K562 (cell line): ENCODE measurements around the gene ELOVL5. TPM values are rescaled to one million over a fixed set of nuclear protein-coding genes. Genes with fewer than 3 reads are reported as not detected.

ENCODE experiments used
- ATAC-seq: fragments of 200-7000 bp; cut with Tn5 transposase; 3 replicates; pipeline ENCODE4 v1.9.1; 2020; ENCODE audit warnings: moderate library complexity
- BruUV-seq: library from RNA; stranded (reverse); fragments of 400-500 nt; replicated peaks from 2 replicates; lab custom pipeline; 2021; lab: Mats Ljungman, UMichigan
- CTCF ChIA-PET: fragments of 300-600 bp; formaldehyde crosslinking; extraction: SDS; loops from one replicate; lab custom pipeline; 2021; ENCODE audit warnings: low intra/inter-chr PET ratio; lab: Yijun Ruan, JAX
- POLR2A ChIA-PET: fragments of 300-600, 350-650 bp; sonication (Branson Sonifier 250); formaldehyde crosslinking; extraction: SDS; loops from one replicate; lab custom pipeline; 2021; ENCODE audit warnings: antibody characterized with exemption, inconsistent platforms; lab: Yijun Ruan, JAX
- DNase-seq, 4 experiments: peaks; one replicate each; pipeline versions ENCODE4 v3.0.0 to v3.0.0-alpha.2; 2011 to 2018; ENCODE audit warnings: low spot score in 3 of 4, mixed read lengths in 3 of 4; ENCODE audit errors: extremely low read depth in 1 of 4
- FAIRE-seq: peaks from 2 replicates; lab custom pipeline; 2011; peaks lifted over from hg19 to GRCh38; lab: Jason Lieb, UNC
- H2AFZ ChIP-seq: 2 replicates; pipeline ENCODE4 v1.6.0; 2011; ENCODE audit warnings: low read depth, low read length, control low read depth, inconsistent platforms
- H3K27ac ChIP-seq: fragments of 200-600 bp; 3 replicates; pipeline ENCODE4 v1.8.0; 2011; ENCODE audit warnings: low read depth, mild to moderate bottlenecking, control low read depth, inconsistent platforms, low read length, moderate library complexity, mixed read lengths; ENCODE audit errors: extremely low read depth
- H3K27me3 ChIP-seq, 2 experiments: fragments of 300-600 bp in 1 of 2; 2 replicates in 1 of 2; 3 replicates in 1 of 2; pipeline versions ENCODE4 v1.6.0 to v1.8.0; 2011; ENCODE audit warnings: inconsistent platforms in 2 of 2, low read length in 2 of 2, mild to moderate bottlenecking in 1 of 2, mixed read lengths in 1 of 2, moderate library complexity in 1 of 2; ENCODE audit not compliant: control insufficient read depth in 2 of 2, insufficient read depth in 2 of 2
- H3K36me3 ChIP-seq: fragments of 300-600 bp; 3 replicates; pipeline ENCODE4 v1.8.0; 2011; ENCODE audit warnings: mild to moderate bottlenecking, low read length, inconsistent platforms; ENCODE audit not compliant: control insufficient read depth, insufficient read depth
- H3K4me1 ChIP-seq, 2 experiments: fragments of 200-600 bp in 1 of 2; replicated peaks in 1 of 2; 2 replicates in 1 of 2; 3 replicates in 1 of 2; pipeline versions ENCODE4 v1.5.1 to v1.8.0; 2011; ENCODE audit warnings: inconsistent platforms in 2 of 2, low read length in 2 of 2, mild to moderate bottlenecking in 1 of 2, mixed read lengths in 1 of 2, moderate library complexity in 1 of 2; ENCODE audit not compliant: control insufficient read depth in 2 of 2, insufficient read depth in 2 of 2
- H3K4me2 ChIP-seq: 2 replicates; pipeline ENCODE4 v1.6.1; 2011; ENCODE audit warnings: low read length, control low read depth, inconsistent platforms, mixed read lengths; ENCODE audit not compliant: insufficient read depth
- H3K4me3 ChIP-seq: fragments of 200-600 bp; sonication (generic), shearing (Covaris generic); 2 replicates; pipeline ENCODE4 v1.5.1; 2016; ENCODE audit warnings: control low read depth, inconsistent platforms
- H3K79me2 ChIP-seq: fragments of 200-600 bp; 3 replicates; pipeline ENCODE4 v1.8.0; 2011; ENCODE audit warnings: low read length, inconsistent platforms; ENCODE audit not compliant: control insufficient read depth, insufficient read depth
- H3K9ac ChIP-seq, 2 experiments: 2 replicates each; pipeline versions ENCODE4 v1.6.0 to v1.6.1; 2011; ENCODE audit warnings: low read depth in 2 of 2, low read length in 2 of 2, control low read depth in 1 of 2, inconsistent platforms in 1 of 2, mild to moderate bottlenecking in 1 of 2, mixed read lengths in 1 of 2; ENCODE audit not compliant: insufficient read depth in 1 of 2
- H3K9me1 ChIP-seq: one replicate; pipeline ENCODE4 v1.6.0; 2011; ENCODE audit warnings: inconsistent platforms, mild to moderate bottlenecking, low read length, moderate library complexity; ENCODE audit not compliant: control insufficient read depth, insufficient read depth
- H3K9me3 ChIP-seq: replicated peaks from 2 replicates; pipeline ENCODE4 v1.5.1; 2011; ENCODE audit warnings: low read depth, low read length, inconsistent platforms; ENCODE audit not compliant: control insufficient read depth, insufficient read depth
- H4K20me1 ChIP-seq: replicated peaks from 2 replicates; pipeline ENCODE4 v1.6.1; 2011; ENCODE audit warnings: low read length, inconsistent platforms, mixed read lengths; ENCODE audit not compliant: control insufficient read depth, insufficient read depth
- ADNP ChIP-seq: fragments of 200-800 bp; sonication (Bioruptor generic); IDR thresholded peaks from 2 replicates; pipeline ENCODE4 v1.6.1; 2016; ENCODE audit warnings: missing genetic modification characterization, missing compliant biosample characterization
- CHD4 ChIP-seq: fragments of 200-600 bp; sonication (generic); IDR thresholded peaks from 3 replicates; pipeline ENCODE4 v1.6.1; 2012; ENCODE audit warnings: low read depth, mild to moderate bottlenecking, mixed read lengths, low read length, inconsistent platforms; ENCODE audit not compliant: insufficient read depth, insufficient replicate concordance, poor library complexity, severe bottlenecking
- ETS2 ChIP-seq: IDR thresholded peaks from 2 replicates; pipeline ENCODE4 v1.6.1; 2016; ENCODE audit warnings: borderline replicate concordance, missing genetic modification characterization, mild to moderate bottlenecking, moderate library complexity, missing compliant biosample characterization; ENCODE audit not compliant: poor library complexity, severe bottlenecking
- NFRKB ChIP-seq: fragments of 450-650 bp; IDR thresholded peaks from 2 replicates; pipeline ENCODE4 v1.6.1; 2016; ENCODE audit warnings: low read depth
- PPARD ChIP-seq: fragments of 250-450 bp; sonication (Bioruptor Pico); IDR thresholded peaks from 2 replicates; pipeline ENCODE4 v1.8.0; 2022; ENCODE audit warnings: inconsistent platforms, mild to moderate bottlenecking, moderate library complexity
- RBM34 ChIP-seq: fragments of 200-400 bp; formaldehyde crosslinking; IDR thresholded peaks from 2 replicates; pipeline ENCODE4 v1.6.1; 2018; ENCODE audit warnings: low read length, borderline replicate concordance; ENCODE audit not compliant: insufficient read depth
- SFPQ ChIP-seq: fragments of 200-400 bp; formaldehyde crosslinking; IDR thresholded peaks from 2 replicates; pipeline ENCODE4 v1.6.1; 2017; ENCODE audit warnings: mild to moderate bottlenecking, low read depth, low read length, moderate library complexity
- STAT6 ChIP-seq: sonication (generic); formaldehyde crosslinking; IDR thresholded peaks from 2 replicates; pipeline ENCODE4 v1.8.1; 2023; ENCODE audit warnings: mild to moderate bottlenecking, missing genetic modification reagents
- TBP ChIP-seq: optimal IDR thresholded peaks from 2 replicates; pipeline ENCODE3; 2011; ENCODE audit warnings: low read depth, low read length, improper control_type of control experiment
- ZBED1 ChIP-seq: IDR thresholded peaks from 2 replicates; pipeline ENCODE4 v1.6.1; 2014
- ZFX ChIP-seq: sonication (generic); formaldehyde crosslinking; IDR thresholded peaks from 2 replicates; pipeline ENCODE4 v1.8.0; 2022; ENCODE audit warnings: mild to moderate bottlenecking, missing genetic modification reagents, moderate library complexity
- ZKSCAN8 ChIP-seq: fragments of 200-800 bp; sonication (Bioruptor generic); IDR thresholded peaks from 2 replicates; pipeline ENCODE4 v1.6.1; 2016; ENCODE audit warnings: missing genetic modification characterization, missing compliant biosample characterization
- ZNF24 ChIP-seq: fragments of 450-650 bp; IDR thresholded peaks from 2 replicates; pipeline ENCODE4 v1.6.1; 2016
- ZNF408 ChIP-seq: fragments of 250-450 bp; sonication (Bioruptor Pico); IDR thresholded peaks from 2 replicates; pipeline ENCODE4 v1.4.0; 2020; ENCODE audit warnings: low read depth, mild to moderate bottlenecking, moderate library complexity
- WGBS: fragments of 100-300 bp; shearing (Covaris generic); methylation state at CpG from one replicate; pipeline ENCODE4 v1.1.6; 2016; ENCODE audit warnings: low coverage, mixed read lengths; ENCODE audit not compliant: insufficient coverage; ENCODE audit errors: missing lambda C conversion rate; 5-methylcytosine and 5-hydroxymethylcytosine counted together
- in situ Hi-C: fragments of 300-500 bp; cut with MboI; formaldehyde crosslinking; loops from 4 replicates; pipeline ENCODE4 v1.15.0; 2018; ENCODE audit warnings: inconsistent platforms, mixed read lengths
- intact Hi-C: fragments of 100-400 bp; cut with micrococcal nuclease; formaldehyde crosslinking; loops from 2 replicates; pipeline ENCODE4 v1.14.2; 2022
- polyA plus RNA-seq, 8 experiments: library from polyadenylated mRNA; depleted of rRNA in 4 of 8; stranded (reverse) in 5 of 8; unstranded in 3 of 8; fragments of >200 nt; fragmentation: Nextera tagmentation in 2 of 8; fragmentation: Illumina TruSeq in 1 of 8; extraction: Ambion mirVana in 2 of 8; extraction: Trizol in 1 of 8; gene quantifications; 2 replicates each; pipeline versions ENCODE4 v1.2.1 to v1.2.3, GENCODE V29; 2011 to 2014; ENCODE audit warnings: inconsistent platforms in 1 of 8, missing spikeins in 1 of 8
- total RNA-seq, 7 experiments: library from RNA; depleted of rRNA in 6 of 7; stranded (reverse); fragments of >200 nt in 6 of 7; fragmentation: Illumina TruSeq in 2 of 7; extraction: Trizol in 2 of 7; gene quantifications; 2 replicates each; pipeline versions ENCODE4 v1.2.1 to v1.2.3, GENCODE V29; 2011 to 2021; ENCODE audit warnings: low replicate concordance in 1 of 7
- TF ChIP-seq, protein P1 (sequence below): IDR thresholded peaks from 2 replicates; pipeline ENCODE4 v1.6.1; 2011; ENCODE audit warnings: borderline replicate concordance, low read depth, mild to moderate bottlenecking, moderate library complexity, low read length; ENCODE audit not compliant: insufficient read depth, poor library complexity, severe bottlenecking

The ELOVL5 gene
- total and polyA plus RNA-seq, 9 of the 15 experiments (the other 6 are each of a cell fraction or from before 2014, with no cell fraction given): 70.6 to 245 (median 132) TPM

GRCh38 chr6:53246924-53247323 is 101.8 kb downstream of the ELOVL5 start:
- H2AFZ ChIP-seq: no peak overlapping the region
- no peaks in the 10 kb centered on the region for H3K9me1 ChIP-seq
- H3K4me1 ChIP-seq: no peaks in the 10 kb centered on the region
- no peaks in the 10 kb centered on the region for H3K27me3 ChIP-seq
- H4K20me1 ChIP-seq: no peaks in the 10 kb centered on the region
- CTCF ChIA-PET: no interaction called here
- POLR2A ChIA-PET: interaction anchor here (1.2 kb wide), 1 partner anchor 9 kb away, joined by 3 read pairs; no protein-coding TSS in a partner anchor
- no peak overlapping the region for H3K4me2 ChIP-seq
- intact Hi-C loops: no loop called here
- no peak overlapping the region for H3K27ac ChIP-seq
- H3K79me2 ChIP-seq: no peaks in the 10 kb centered on the region
- BruUV-seq: no TSS peak
- 0% methylated on average over 2 of the region's 2 CpGs for WGBS
- H3K9me3 ChIP-seq: no peaks in the 10 kb centered on the region
- H3K9ac ChIP-seq: no peak overlapping the region
- no peaks in the 10 kb centered on the region for H3K36me3 ChIP-seq
- ATAC-seq (no peak; the same call in 2 of the 3 replicates), DNase-seq (no peak), FAIRE-seq (no peak)
- H3K4me3 ChIP-seq: no peak overlapping the region
- in situ Hi-C loops: no loop called here
- TF ChIP-seq SFPQ: no peak
- no peak for TF ChIP-seq ZNF408 (CRISPR knock-in tag)
- no peak for TF ChIP-seq TBP
- no peak for TF ChIP-seq CHD4
- no peak for TF ChIP-seq ADNP (tag)
- TF ChIP-seq RBM34: no peak
- no peak for TF ChIP-seq STAT6 (CRISPR knock-in tag)
- no peak for TF ChIP-seq ZKSCAN8 (CRISPR knock-in tag)
- TF ChIP-seq ZBED1: no peak
- TF ChIP-seq ZFX (CRISPR knock-in tag): no peak
- TF ChIP-seq ZNF24: no peak
- TF ChIP-seq ETS2: no peak
- no peak for TF ChIP-seq PPARD (CRISPR knock-in tag)
- TF ChIP-seq, protein P1, sequence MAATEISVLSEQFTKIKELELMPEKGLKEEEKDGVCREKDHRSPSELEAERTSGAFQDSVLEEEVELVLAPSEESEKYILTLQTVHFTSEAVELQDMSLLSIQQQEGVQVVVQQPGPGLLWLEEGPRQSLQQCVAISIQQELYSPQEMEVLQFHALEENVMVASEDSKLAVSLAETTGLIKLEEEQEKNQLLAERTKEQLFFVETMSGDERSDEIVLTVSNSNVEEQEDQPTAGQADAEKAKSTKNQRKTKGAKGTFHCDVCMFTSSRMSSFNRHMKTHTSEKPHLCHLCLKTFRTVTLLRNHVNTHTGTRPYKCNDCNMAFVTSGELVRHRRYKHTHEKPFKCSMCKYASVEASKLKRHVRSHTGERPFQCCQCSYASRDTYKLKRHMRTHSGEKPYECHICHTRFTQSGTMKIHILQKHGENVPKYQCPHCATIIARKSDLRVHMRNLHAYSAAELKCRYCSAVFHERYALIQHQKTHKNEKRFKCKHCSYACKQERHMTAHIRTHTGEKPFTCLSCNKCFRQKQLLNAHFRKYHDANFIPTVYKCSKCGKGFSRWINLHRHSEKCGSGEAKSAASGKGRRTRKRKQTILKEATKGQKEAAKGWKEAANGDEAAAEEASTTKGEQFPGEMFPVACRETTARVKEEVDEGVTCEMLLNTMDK: no peak
- no peak for TF ChIP-seq NFRKB
